Right lobe of liver (tissue), 4 donors: ENCODE measurements around the gene CFAP92.

Experiments
- POLR2A ChIP-seq: fragments of 450-650 bp; IDR thresholded peaks from one replicate; pipeline ENCODE4 v1.6.1; 2017; ENCODE audit warnings: antibody characterized with exemption, mild to moderate bottlenecking
- TF ChIP-seq, protein P1 (sequence below), 4 donors: fragments of 200-600 bp in 3 of 4; fragments of 450-650 bp in 1 of 4; IDR thresholded peaks; one replicate each; pipeline versions ENCODE4 v1.5.1 to v1.8.0; 2016 to 2022; ENCODE audit warnings: antibody characterized with exemption in 4 of 4, mild to moderate bottlenecking in 2 of 4
- donor health status: DM: no; HTN: no; CAD: no.
- donor health status: DM: no; HTN: no; CAD: no.
- donor health status: DM: no; HTN: yes; CAD: no.

DNA sequence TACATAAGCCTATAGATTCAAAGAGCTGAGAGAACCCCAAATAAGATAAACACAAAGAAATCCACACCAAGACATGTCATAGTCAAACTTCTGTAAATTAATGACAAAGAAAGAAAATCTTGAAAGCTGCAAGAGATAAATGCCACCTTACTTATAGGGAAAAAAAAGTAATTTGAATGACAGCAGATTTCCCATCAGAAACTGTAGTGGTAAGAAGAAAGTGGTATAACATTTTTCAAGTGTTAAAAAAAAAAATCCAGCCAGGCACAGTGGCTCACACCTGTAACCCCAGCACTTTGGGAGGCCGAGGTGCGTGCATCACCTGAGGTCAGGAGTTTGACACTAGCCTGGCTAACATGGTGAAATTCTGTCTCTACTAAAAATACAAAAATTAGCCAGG lies 37.4 kb downstream of the CFAP92 start:
- TF ChIP-seq, protein P1, sequence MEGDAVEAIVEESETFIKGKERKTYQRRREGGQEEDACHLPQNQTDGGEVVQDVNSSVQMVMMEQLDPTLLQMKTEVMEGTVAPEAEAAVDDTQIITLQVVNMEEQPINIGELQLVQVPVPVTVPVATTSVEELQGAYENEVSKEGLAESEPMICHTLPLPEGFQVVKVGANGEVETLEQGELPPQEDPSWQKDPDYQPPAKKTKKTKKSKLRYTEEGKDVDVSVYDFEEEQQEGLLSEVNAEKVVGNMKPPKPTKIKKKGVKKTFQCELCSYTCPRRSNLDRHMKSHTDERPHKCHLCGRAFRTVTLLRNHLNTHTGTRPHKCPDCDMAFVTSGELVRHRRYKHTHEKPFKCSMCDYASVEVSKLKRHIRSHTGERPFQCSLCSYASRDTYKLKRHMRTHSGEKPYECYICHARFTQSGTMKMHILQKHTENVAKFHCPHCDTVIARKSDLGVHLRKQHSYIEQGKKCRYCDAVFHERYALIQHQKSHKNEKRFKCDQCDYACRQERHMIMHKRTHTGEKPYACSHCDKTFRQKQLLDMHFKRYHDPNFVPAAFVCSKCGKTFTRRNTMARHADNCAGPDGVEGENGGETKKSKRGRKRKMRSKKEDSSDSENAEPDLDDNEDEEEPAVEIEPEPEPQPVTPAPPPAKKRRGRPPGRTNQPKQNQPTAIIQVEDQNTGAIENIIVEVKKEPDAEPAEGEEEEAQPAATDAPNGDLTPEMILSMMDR (IDR thresholded peaks at IDR 0.05): no peak
- no peak for TF ChIP-seq POLR2A
